ENCODE results near the gene ARHGAP18. TPM values are rescaled to one million over a fixed set of nuclear protein-coding genes. Genes with fewer than 3 reads are reported as not detected.

Gene ARHGAP18
- total RNA-seq, 1 experiment from 2014 or later: 2.4 TPM

GRCh38 chr6:129744201-129744879 is 34.4 kb upstream of the ARHGAP18 start:
- no peak for DNase-seq
- Histone ChIP-seq H3K4ac (ENCODE audit: low read depth, low read length) (no peak overlapping the region), H3K9ac (ENCODE audit: extremely low read depth, insufficient read length, low read length) (no peak overlapping the region), H3T11ph (ENCODE audit: low read length) (no peak overlapping the region), H2AFZ (ENCODE audit: low read length) (no peak overlapping the region), H4K5ac (ENCODE audit: insufficient read length, low read depth, low read length) (no peak overlapping the region), H3K4me2 (ENCODE audit: insufficient read depth, insufficient read length, low read length) (no peak overlapping the region), H2BK15ac (ENCODE audit: low read depth, low read length) (no peak overlapping the region), H4K91ac (ENCODE audit: insufficient read length, low read depth, low read length) (no peak overlapping the region), H3K79me1 (ENCODE audit: insufficient read depth, low read depth, low read length, poor library complexity, severe bottlenecking) (no peaks in the 10 kb centered on the region), H3K79me2 (ENCODE audit: insufficient read depth, low read length) (no peaks in the 10 kb centered on the region), H2BK12ac (ENCODE audit: insufficient read length, low read depth, low read length) (no peak overlapping the region), H3K18ac (ENCODE audit: insufficient read length, low read depth, low read length) (no peak overlapping the region), H3K14ac (ENCODE audit: insufficient read depth, low read length) (no peak overlapping the region), H3K23me2 (ENCODE audit: insufficient read length, low read depth, low read length, poor library complexity, severe bottlenecking) (no peaks in the 10 kb centered on the region), H2BK20ac (ENCODE audit: low read depth, low read length, poor library complexity, severe bottlenecking) (no peak overlapping the region), H3K56ac (ENCODE audit: insufficient read length, low read depth, low read length) (no peak overlapping the region), H4K8ac (replicated peaks; ENCODE audit: insufficient read length, low read depth, low read length) (no peak overlapping the region), H3K9me3 (ENCODE audit: control insufficient read depth, low read depth, low read length) (no peaks in the 10 kb centered on the region), H2BK5ac (ENCODE audit: insufficient read length, low read length) (no peak overlapping the region), H3K23ac (ENCODE audit: insufficient read length, low read depth, low read length) (no peak overlapping the region), H3K27ac (ENCODE audit: insufficient read length, low read depth, low read length) (no peak overlapping the region), H3K27me3 (ENCODE audit: insufficient read depth, low read length) (no peaks in the 10 kb centered on the region), H2AK5ac (ENCODE audit: insufficient read length, low read length) (no peak overlapping the region), H4K20me1 (ENCODE audit: control insufficient read depth, insufficient read depth, insufficient read length) (no peaks in the 10 kb centered on the region), H2BK120ac (ENCODE audit: low read depth, low read length, poor library complexity, severe bottlenecking) (no peak overlapping the region), H3K4me1 (ENCODE audit: insufficient read depth, low read length) (no peaks in the 10 kb centered on the region)
- no peak for TF ChIP-seq CTCF (conservative IDR thresholded peaks at IDR 0.05)
- WGBS (ENCODE audit: extremely low coverage, insufficient read length, low lambda C conversion rate): no CpG with 5 or more reads among the region's 4 CpGs
- H3K9me3 Mint-ChIP-seq: no peaks in the 10 kb centered on the region
- H3K36me3 Mint-ChIP-seq (ENCODE audit: insufficient read depth in 1 of 3, low read depth in 3 of 3): no peaks in the 10 kb centered on the region
- peaks cover 6% of the 10 kb centered on the region in 2 experiments; a peak in 3 of 4 replicates for H3K4me1 Mint-ChIP-seq
- no peaks in the 10 kb centered on the region for H3K27me3 Mint-ChIP-seq (ENCODE audit: low read depth)
- H3K27ac Mint-ChIP-seq: no peak overlapping the region
- H3K4me3 Mint-ChIP-seq: no peak overlapping the region
